GM19324 (cell line): ENCODE results near the gene CYP2S1.
"Not testable (repeated sequence)": the region's sequence is repeated elsewhere in the genome, so short reads cannot be mapped to it uniquely, and the experiment has no call there.

Experiments used
- ATAC-seq: cut with Tn5 transposase; IDR thresholded peaks from one replicate; pipeline ENCODE4 v1.9.1; 2021; ENCODE audit warnings: mild to moderate bottlenecking, moderate library complexity; ENCODE audit not compliant: unreplicated experiment, low FRiP score

Gene CYP2S1

GRCh38 chr19:41192574-41193429 lies at the start of gene CYP2S1:
Gene CYP2S1, plus strand, starts transcription at chr19:41193219. Its CDS starts 46 bp downstream, at chr19:41193265.
- no peak for ATAC-seq

- no peak for ATAC-seq
Observed at GRCh38 chr19:41144403-41144802, 48.6 kb upstream of the CYP2S1 start.

GRCh38 chr19:41149831-41150230 lies 43.2 kb upstream of the CYP2S1 start:
- ATAC-seq: no peak

- ATAC-seq: not testable (repeated sequence)
Observed at GRCh38 chr19:41150986-41151385, 42.0 kb upstream of the CYP2S1 start.

- no peak for ATAC-seq
Observed at GRCh38 chr19:41154060-41154459, 39.0 kb upstream of the CYP2S1 start.

- no peak for ATAC-seq
Observed at GRCh38 chr19:41156207-41156606, 36.8 kb upstream of the CYP2S1 start.

GRCh38 chr19:41159881-41160280 lies 33.1 kb upstream of the CYP2S1 start:
- no peak for ATAC-seq

- ATAC-seq: no peak
Observed at GRCh38 chr19:41161903-41162302, 31.1 kb upstream of the CYP2S1 start.

GRCh38 chr19:41166944-41167804 lies 25.8 kb upstream of the CYP2S1 start:
- no peak for ATAC-seq

GRCh38 chr19:41172297-41173164 lies 20.5 kb upstream of the CYP2S1 start:
- no peak for ATAC-seq

- ATAC-seq: no peak
Observed at GRCh38 chr19:41174297-41174928, 18.6 kb upstream of the CYP2S1 start.

- ATAC-seq: no peak
Observed at GRCh38 chr19:41175801-41176777, 16.9 kb upstream of the CYP2S1 start.

- ATAC-seq: not testable (repeated sequence)
Observed at GRCh38 chr19:41180173-41180572, 12.8 kb upstream of the CYP2S1 start.

GRCh38 chr19:41186971-41187883 lies 5.8 kb upstream of the CYP2S1 start:
- no peak for ATAC-seq

- no peak for ATAC-seq
Observed at GRCh38 chr19:41187884-41188279, 5.1 kb upstream of the CYP2S1 start.

- no peak for ATAC-seq
Observed at GRCh38 chr19:41189425-41190065, 3.5 kb upstream of the CYP2S1 start.

GRCh38 chr19:41193430-41194156 lies 574 bp downstream of the CYP2S1 start:
- ATAC-seq: no peak
